CD4-positive, alpha-beta T cell treated with Interleukin-15 for 4 hours (primary cell): ENCODE measurements around the gene SPINT2.
A peak's percentile ranks its signal among the peaks of the same experiment; 100 is the strongest.
"Not testable (repeated sequence)": the region's sequence is repeated elsewhere in the genome, so short reads cannot be mapped to it uniquely, and the experiment has no call there.

Source experiments
- DNase-seq: peaks from one replicate; pipeline ENCODE4 v3.0.0-alpha.2; 2020; ENCODE audit warnings: low spot score

Gene SPINT2

GRCh38 chr19:38264486-38265212, at the start of gene SPINT2:
Gene SPINT2, plus strand, starts transcription at chr19:38264573. Its CDS starts 320 bp downstream, at chr19:38264893.
- peak; percentile 28 for DNase-seq

GRCh38 chr19:38216785-38217641, 47.4 kb upstream of the SPINT2 start:
- DNase-seq = no peak

GRCh38 chr19:38218204-38218603, 46.2 kb upstream of the SPINT2 start:
- DNase-seq = no peak

GRCh38 chr19:38219221-38219620, 45.2 kb upstream of the SPINT2 start:
- no peak for DNase-seq

GRCh38 chr19:38221421-38221820, 43.0 kb upstream of the SPINT2 start:
- no peak for DNase-seq

GRCh38 chr19:38221919-38222830, 42.2 kb upstream of the SPINT2 start:
- no peak for DNase-seq

- no peak for DNase-seq
Measured at GRCh38 chr19:38223119-38223523, 41.3 kb upstream of the SPINT2 start.

GRCh38 chr19:38223617-38224013, 40.8 kb upstream of the SPINT2 start:
- no peak for DNase-seq

- DNase-seq = peak; percentile 4
Measured at GRCh38 chr19:38224014-38224862, 40.1 kb upstream of the SPINT2 start, which contains the start of gene DPF1. Gene DPF1, minus strand, starts transcription at chr19:38224222. Its CDS starts 80 bp downstream, at chr19:38224142.

GRCh38 chr19:38224863-38225218, 39.5 kb upstream of the SPINT2 start:
- not testable (repeated sequence) for DNase-seq

- no peak for DNase-seq
Measured at GRCh38 chr19:38227287-38228004, 36.9 kb upstream of the SPINT2 start.

- no peak for DNase-seq
Measured at GRCh38 chr19:38228005-38228377, 36.4 kb upstream of the SPINT2 start.

GRCh38 chr19:38228491-38229439, 35.6 kb upstream of the SPINT2 start:
- DNase-seq = no peak

- DNase-seq = peak; percentile 55
Measured at GRCh38 chr19:38229585-38230073, 34.7 kb upstream of the SPINT2 start.

GRCh38 chr19:38230506-38231133, 33.8 kb upstream of the SPINT2 start:
- DNase-seq = not testable (repeated sequence)

GRCh38 chr19:38231918-38232317, 32.5 kb upstream of the SPINT2 start:
- DNase-seq = no peak

GRCh38 chr19:38233740-38234251, 30.6 kb upstream of the SPINT2 start:
- DNase-seq = peak; percentile 70

GRCh38 chr19:38234615-38235014, 29.8 kb upstream of the SPINT2 start:
- no peak for DNase-seq
